GM12891 (cell line): ENCODE results near the gene CDH23.
A peak's percentile ranks its signal among the peaks of the same experiment; 100 is the strongest.

ENCODE experiments used
- DNase-seq: peaks from one replicate; pipeline ENCODE4 v3.0.0; 2011; ENCODE audit warnings: low spot score; ENCODE audit not compliant: insufficient read length
- FAIRE-seq: peaks from 2 replicates; lab custom pipeline; 2011; peaks lifted over from hg19 to GRCh38; lab: Jason Lieb, UNC
- PAX5 ChIP-seq: IDR thresholded peaks from 2 replicates; pipeline ENCODE4 v1.6.1; 2011; ENCODE audit warnings: low read length, moderate library complexity, mild to moderate bottlenecking; ENCODE audit not compliant: insufficient read depth, severe bottlenecking
- POLR2A ChIP-seq: IDR thresholded peaks from 2 replicates; pipeline ENCODE4 v1.6.1; 2011; ENCODE audit warnings: low read depth, low read length, control low read depth
- POLR2AphosphoS5 ChIP-seq: IDR thresholded peaks from 2 replicates; pipeline ENCODE4 v1.6.1; 2011; ENCODE audit warnings: low read depth, low read length, control low read depth
- POU2F2 ChIP-seq: IDR thresholded peaks from 2 replicates; pipeline ENCODE4 v1.6.1; 2011; ENCODE audit warnings: low read depth, mild to moderate bottlenecking, control low read depth, low read length, moderate library complexity
- SPI1 ChIP-seq: IDR thresholded peaks from 2 replicates; pipeline ENCODE4 v1.6.1; 2011; ENCODE audit warnings: low read depth, low read length, control low read depth
- TAF1 ChIP-seq: IDR thresholded peaks from 2 replicates; pipeline ENCODE4 v1.6.1; 2011; ENCODE audit warnings: low read depth, low read length, control low read depth

The CDH23 gene

DNA sequence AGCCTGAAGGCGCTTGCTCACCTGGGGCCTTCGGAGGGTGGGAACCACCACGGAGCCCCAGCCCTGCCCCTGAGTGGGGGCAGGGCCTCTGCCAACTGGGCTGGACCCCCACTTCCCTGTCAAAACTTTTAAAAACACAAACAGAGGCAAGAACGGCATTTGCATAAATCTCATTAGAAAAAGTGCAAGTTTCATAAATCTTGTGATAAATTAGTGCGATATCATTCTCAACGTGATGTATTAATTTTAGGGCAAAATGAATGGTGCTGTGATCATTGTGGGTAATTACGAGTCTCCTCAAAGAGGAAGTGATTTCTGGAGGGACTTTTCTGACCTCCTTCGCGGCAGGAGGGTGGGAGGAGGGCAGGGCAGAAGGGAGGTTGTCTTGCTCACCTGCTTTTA, 98.3 kb downstream of the CDH23 start:
- FAIRE-seq (peak; percentile 45), DNase-seq (peak; percentile 40)
- TF ChIP-seq SPI1 (peak; percentile 98), PAX5 (no peak), TAF1 (no peak), POU2F2 (no peak), POLR2A (no peak)

GRCh38 chr10:71496927-71497762, 100.4 kb downstream of the CDH23 start:
- no peak for FAIRE-seq
- DNase-seq, result no peak
- no peak for TF ChIP-seq POU2F2
- TF ChIP-seq POLR2A, result no peak
- TF ChIP-seq POLR2AphosphoS5, result no peak
- no peak for TF ChIP-seq TAF1
- no peak for TF ChIP-seq SPI1
- TF ChIP-seq PAX5, result no peak

- TF ChIP-seq PAX5 (no peak), SPI1 (no peak), POLR2AphosphoS5 (no peak), POU2F2 (no peak), TAF1 (no peak), POLR2A (no peak)
- no peak for DNase-seq
- FAIRE-seq, result no peak
Observed at GRCh38 chr10:71497763-71498326, 101.1 kb downstream of the CDH23 start.

DNA sequence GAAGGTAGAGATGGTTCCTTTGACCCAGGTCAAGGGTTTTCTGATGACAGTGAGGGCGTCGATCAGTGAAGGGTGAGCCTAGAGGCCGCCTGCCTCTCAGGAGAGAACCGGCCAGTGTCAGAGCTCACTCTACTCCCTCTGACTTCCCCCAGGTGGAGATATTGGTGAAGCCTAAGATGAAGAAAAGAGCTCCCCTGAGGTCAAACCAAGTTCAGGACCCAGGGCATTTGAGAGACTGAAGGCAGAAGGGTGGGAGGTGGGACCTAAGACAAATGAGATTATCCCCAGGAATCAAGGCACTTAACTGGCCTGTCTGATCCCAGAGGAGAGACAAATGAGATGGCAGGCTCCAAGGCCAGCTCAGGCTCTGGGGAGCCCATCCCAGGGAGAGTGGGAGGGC, 104.7 kb downstream of the CDH23 start:
- FAIRE-seq (no peak), DNase-seq (no peak)
- TF ChIP-seq POU2F2 (no peak), POLR2A (no peak), PAX5 (no peak)

DNA sequence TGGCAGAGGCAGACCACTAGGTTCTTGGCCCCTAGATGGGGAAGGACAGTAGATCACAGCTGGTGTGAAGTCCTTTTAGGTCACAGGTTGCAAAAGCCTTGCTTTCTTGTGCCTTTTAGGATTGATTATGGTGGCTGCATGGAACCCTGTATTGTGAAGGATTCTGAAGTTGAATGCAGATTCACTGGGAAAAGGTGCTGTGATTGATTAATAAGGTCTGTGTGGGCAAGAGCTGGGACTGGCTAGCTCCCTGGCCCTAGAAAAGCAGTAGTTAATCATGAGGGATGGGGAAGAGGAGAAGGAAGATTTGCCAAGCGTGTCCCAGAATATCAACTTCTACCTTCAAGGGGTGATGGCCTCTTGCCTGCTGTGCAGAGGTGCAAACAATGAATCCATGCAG, 105.5 kb downstream of the CDH23 start:
- DNase-seq (no peak), FAIRE-seq (no peak)
- TF ChIP-seq POLR2AphosphoS5 (no peak), POU2F2 (no peak), POLR2A (no peak), SPI1 (no peak), PAX5 (no peak), TAF1 (no peak)

DNA sequence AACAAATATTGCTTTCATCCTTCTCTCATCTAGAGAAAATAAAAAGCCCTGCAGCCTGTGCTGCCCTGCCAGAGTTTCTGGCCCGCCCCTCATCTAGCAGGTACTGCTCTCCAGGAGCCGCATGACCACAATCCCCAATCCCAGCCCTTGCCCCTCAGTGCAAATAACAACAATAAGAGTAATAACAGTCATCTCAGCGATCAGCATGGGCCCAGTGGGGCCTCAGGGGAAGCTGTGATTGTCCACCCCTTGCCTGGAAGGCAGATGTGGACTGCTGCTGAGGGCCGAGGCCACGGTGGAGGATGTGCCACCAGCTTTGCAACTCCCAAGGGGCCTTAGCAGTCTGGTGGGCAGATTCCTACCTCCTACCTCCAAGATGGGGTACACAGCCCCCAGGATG, 106.1 kb downstream of the CDH23 start:
- FAIRE-seq (no peak), DNase-seq (no peak)
- TF ChIP-seq POLR2A, result no peak
- TF ChIP-seq TAF1, result no peak
- no peak for TF ChIP-seq POLR2AphosphoS5
- TF ChIP-seq POU2F2, result no peak
- no peak for TF ChIP-seq SPI1
- no peak for TF ChIP-seq PAX5

GRCh38 chr10:71504168-71504567, 107.4 kb downstream of the CDH23 start:
- TF ChIP-seq POU2F2 (no peak), SPI1 (no peak), TAF1 (no peak), POLR2A (no peak), POLR2AphosphoS5 (no peak), PAX5 (no peak)
- FAIRE-seq (no peak), DNase-seq (no peak)

- FAIRE-seq (no peak), DNase-seq (no peak)
- no peak for TF ChIP-seq PAX5
- no peak for TF ChIP-seq POLR2A
- no peak for TF ChIP-seq SPI1
- no peak for TF ChIP-seq TAF1
- TF ChIP-seq POU2F2, result no peak
- TF ChIP-seq POLR2AphosphoS5, result no peak
Observed at GRCh38 chr10:71504570-71504969, 107.8 kb downstream of the CDH23 start.

GRCh38 chr10:71505862-71506261, 109.1 kb downstream of the CDH23 start:
- FAIRE-seq, result no peak
- no peak for DNase-seq
- TF ChIP-seq POLR2A (no peak), POU2F2 (no peak), POLR2AphosphoS5 (no peak), TAF1 (no peak), PAX5 (no peak), SPI1 (no peak)

GRCh38 chr10:71509444-71509843, 112.7 kb downstream of the CDH23 start:
- FAIRE-seq (no peak), DNase-seq (no peak)
- TF ChIP-seq POLR2A, result no peak
- TF ChIP-seq TAF1, result no peak
- TF ChIP-seq PAX5, result no peak
- TF ChIP-seq POU2F2, result no peak
- no peak for TF ChIP-seq POLR2AphosphoS5
- TF ChIP-seq SPI1, result no peak
